Progenitor cell of endocrine pancreas (in vitro differentiated cells): ENCODE data around the gene DNAJA4. TPM values are rescaled to one million over a fixed set of nuclear protein-coding genes. Genes with fewer than 3 reads are reported as not detected.

Experiments
- DNase-seq: peaks from one replicate; pipeline ENCODE4 v3.0.0; 2021; ENCODE audit warnings: low spot score; ENCODE audit not compliant: unreplicated experiment
- H3K27ac Mint-ChIP-seq: 2 replicates; pipeline ENCODE4 v1.8.0; 2021; ENCODE audit warnings: mild to moderate bottlenecking, moderate library complexity, mixed read lengths
- H3K27me3 Mint-ChIP-seq: 2 replicates; pipeline ENCODE4 v1.8.0; 2021; ENCODE audit warnings: mixed read lengths
- H3K36me3 Mint-ChIP-seq: 2 replicates; pipeline ENCODE4 v1.8.0; 2022; ENCODE audit warnings: mixed read lengths; ENCODE audit not compliant: insufficient read depth
- H3K4me1 Mint-ChIP-seq: 2 replicates; pipeline ENCODE4 v1.8.0; 2021; ENCODE audit warnings: low read depth, mixed read lengths
- H3K4me3 Mint-ChIP-seq: 2 replicates; pipeline ENCODE4 v1.8.0; 2021; ENCODE audit warnings: low read depth, mild to moderate bottlenecking, moderate library complexity, mixed read lengths
- H3K9me3 Mint-ChIP-seq: 2 replicates; pipeline ENCODE4 v1.8.0; 2021; ENCODE audit warnings: low read depth, mixed read lengths
- CTCF ChIP-seq: fragments of 200-600 bp; sonication (generic); IDR thresholded peaks from one replicate; pipeline ENCODE4 v1.5.0; 2021; ENCODE audit warnings: antibody characterized with exemption, mild to moderate bottlenecking; ENCODE audit not compliant: unreplicated experiment
- total RNA-seq: library from RNA; stranded (reverse); gene quantifications from 2 replicates; pipeline ENCODE4 v1.2.1, GENCODE V29; 2021

The DNAJA4 gene
- total RNA-seq, 1 donor from 2014 or later: 4.8 TPM

- DNase-seq: no peak
- Mint-ChIP-seq H3K4me3 (no peak overlapping the region), H3K27ac (no peak overlapping the region), H3K9me3 (peaks cover 3% of the 10 kb centered on the region), H3K4me1 (no peaks in the 10 kb centered on the region), H3K36me3 (no peaks in the 10 kb centered on the region), H3K27me3 (peaks cover 3% of the 10 kb centered on the region)
- no peak for TF ChIP-seq CTCF
Observed at GRCh38 chr15:78229431-78230406, 34.6 kb upstream of the DNAJA4 start.

- H3K27me3 Mint-ChIP-seq: peaks cover 12% of the 10 kb centered on the region
- H3K27ac Mint-ChIP-seq: no peak overlapping the region
- no peak for TF ChIP-seq CTCF
- no peaks in the 10 kb centered on the region for H3K36me3 Mint-ChIP-seq
- H3K9me3 Mint-ChIP-seq: no peaks in the 10 kb centered on the region
- DNase-seq: no peak
- H3K4me1 Mint-ChIP-seq: peaks cover 5% of the 10 kb centered on the region
- no peak overlapping the region for H3K4me3 Mint-ChIP-seq
Observed at GRCh38 chr15:78232951-78233350, 31.4 kb upstream of the DNAJA4 start.

GRCh38 chr15:78233496-78233895 is 30.9 kb upstream of the DNAJA4 start:
- DNase-seq: no peak
- H3K27me3 Mint-ChIP-seq: peaks cover 13% of the 10 kb centered on the region
- no peak overlapping the region for H3K4me3 Mint-ChIP-seq
- H3K9me3 Mint-ChIP-seq: no peaks in the 10 kb centered on the region
- H3K27ac Mint-ChIP-seq: no peak overlapping the region
- peaks cover 5% of the 10 kb centered on the region for H3K4me1 Mint-ChIP-seq
- no peak for TF ChIP-seq CTCF
- no peaks in the 10 kb centered on the region for H3K36me3 Mint-ChIP-seq

GRCh38 chr15:78234515-78235040 is 29.8 kb upstream of the DNAJA4 start, which contains the start of gene ACSBG1:
Gene ACSBG1 (minus strand): TSS chr15:78234565. CDS start chr15:78234501, 64 bp downstream.
- Mint-ChIP-seq H3K27ac (no peak within 1 kb of the TSS), H3K36me3 (no peaks in the 10 kb centered on the region), H3K4me3 (no peak within 1 kb of the TSS), H3K9me3 (no peaks in the 10 kb centered on the region), H3K4me1 (peaks cover 5% of the 10 kb centered on the region), H3K27me3 (peaks cover 14% of the 10 kb centered on the region)
- no peak for DNase-seq
- no peak for TF ChIP-seq CTCF

- H3K27ac Mint-ChIP-seq: no peak overlapping the region
- peaks cover 5% of the 10 kb centered on the region for H3K4me1 Mint-ChIP-seq
- DNase-seq: no peak
- H3K4me3 Mint-ChIP-seq: no peak overlapping the region
- H3K9me3 Mint-ChIP-seq: no peaks in the 10 kb centered on the region
- no peaks in the 10 kb centered on the region for H3K36me3 Mint-ChIP-seq
- peaks cover 14% of the 10 kb centered on the region for H3K27me3 Mint-ChIP-seq
- no peak for TF ChIP-seq CTCF
Observed at GRCh38 chr15:78236491-78236890, 27.9 kb upstream of the DNAJA4 start.
